Smooth muscle cell (in vitro differentiated cells): ENCODE data around the gene ASB5. TPM values are rescaled to one million over a fixed set of nuclear protein-coding genes. Genes with fewer than 3 reads are reported as not detected.

Source experiments
- DNase-seq: peaks from one replicate; lab custom pipeline; 2025; ENCODE audit not compliant: unreplicated experiment; lab: John Stamatoyannopoulos, UW
- H2AFZ ChIP-seq: fragments of 200-600 bp; sonication (generic); 2 replicates; pipeline ENCODE4 v1.6.0; 2016; ENCODE audit warnings: antibody characterized with exemption, low read depth, mild to moderate bottlenecking
- H3F3A ChIP-seq: fragments of 200-600 bp; sonication (generic); 2 replicates; pipeline ENCODE4 v1.6.0; 2017; ENCODE audit warnings: antibody characterized with exemption, low read depth
- H3K27ac ChIP-seq: fragments of 200-600 bp; sonication (generic); 2 replicates; pipeline ENCODE4 v1.5.1; 2016; ENCODE audit warnings: low read depth, mild to moderate bottlenecking
- H3K27me3 ChIP-seq: fragments of 200-600 bp; sonication (generic); 2 replicates; pipeline ENCODE4 v1.6.1; 2016; ENCODE audit warnings: low read depth, mild to moderate bottlenecking
- H3K36me3 ChIP-seq: fragments of 200-600 bp; sonication (generic); 2 replicates; pipeline ENCODE4 v1.5.1; 2016; ENCODE audit warnings: low read depth
- H3K4me1 ChIP-seq: fragments of 200-600 bp; sonication (generic); 2 replicates; pipeline ENCODE4 v1.5.1; 2016; ENCODE audit warnings: low read depth
- H3K4me2 ChIP-seq: fragments of 200-600 bp; sonication (generic); 2 replicates; pipeline ENCODE4 v1.6.0; 2016; ENCODE audit warnings: mild to moderate bottlenecking
- H3K4me3 ChIP-seq: fragments of 200-600 bp; sonication (generic); 2 replicates; pipeline ENCODE4 v1.5.1; 2016; ENCODE audit warnings: mild to moderate bottlenecking
- H3K79me2 ChIP-seq: fragments of 200-600 bp; sonication (generic); 2 replicates; pipeline ENCODE4 v1.6.0; 2016; ENCODE audit warnings: low read depth, mild to moderate bottlenecking
- H3K9ac ChIP-seq: fragments of 200-600 bp; sonication (generic); 2 replicates; pipeline ENCODE4 v1.6.0; 2016; ENCODE audit warnings: low read depth
- H3K9me3 ChIP-seq: fragments of 200-600 bp; sonication (generic); replicated peaks from 2 replicates; pipeline ENCODE4 v1.5.1; 2016; ENCODE audit warnings: low read depth
- H4K20me1 ChIP-seq: fragments of 200-600 bp; sonication (generic); 2 replicates; pipeline ENCODE4 v1.6.0; 2016; ENCODE audit warnings: low read depth
- CTCF ChIP-seq: fragments of 200-600 bp; sonication (generic); IDR thresholded peaks from 2 replicates; pipeline ENCODE4 v1.5.1; 2017; ENCODE audit warnings: borderline replicate concordance, mild to moderate bottlenecking, antibody characterized with exemption; ENCODE audit not compliant: insufficient read depth, poor library complexity, severe bottlenecking
- WGBS: methylation state at CpG from one replicate; pipeline ENCODE4 v1.1.7; 2016; ENCODE audit warnings: low lambda C conversion rate; 5-methylcytosine and 5-hydroxymethylcytosine counted together
- polyA plus RNA-seq: library from polyadenylated mRNA; unstranded; fragments of >200 nt; fragmentation: Nextera tagmentation; extraction: Ambion mirVana; gene quantifications from 2 replicates; pipeline ENCODE4 v1.2.1, GENCODE V29; 2016
- total RNA-seq: library from RNA; depleted of rRNA; stranded (reverse); fragments of >200 nt; gene quantifications from 2 replicates; pipeline ENCODE4 v1.2.3, GENCODE V29; 2014

The ASB5 gene
- total and polyA plus RNA-seq, 2 experiments from 2014 or later, result 0.18 TPM; not detected in 1

- Histone ChIP-seq H3K9ac (no peak overlapping the region), H3K27ac (peak overlapping the region; percentile 64), H3K9me3 (no peaks in the 10 kb centered on the region), H3F3A (no peaks in the 10 kb centered on the region), H3K79me2 (no peaks in the 10 kb centered on the region), H3K4me1 (no peaks in the 10 kb centered on the region), H3K4me3 (no peak overlapping the region), H4K20me1 (no peaks in the 10 kb centered on the region), H3K36me3 (no peaks in the 10 kb centered on the region), H3K4me2 (peak overlapping the region; percentile 70), H2AFZ (peak overlapping the region; percentile 68), H3K27me3 (no peaks in the 10 kb centered on the region)
- DNase-seq, result no peak
- TF ChIP-seq CTCF, result no peak
- WGBS, result 36% methylated on average over 4 of the region's 4 CpGs
These were observed 30.2 kb downstream of the ASB5 start for GRCh38 chr4:176238826-176239225.

GRCh38 chr4:176238157-176238610 is 30.8 kb downstream of the ASB5 start:
- DNase-seq, result no peak
- Histone ChIP-seq H3K79me2 (no peaks in the 10 kb centered on the region), H3K9ac (no peak overlapping the region), H3K4me2 (peak overlapping the region; percentile 70), H3K27ac (peak overlapping the region; percentile 64), H3K4me3 (no peak overlapping the region), H3K36me3 (no peaks in the 10 kb centered on the region), H3K27me3 (no peaks in the 10 kb centered on the region), H3F3A (no peaks in the 10 kb centered on the region), H4K20me1 (no peaks in the 10 kb centered on the region), H2AFZ (peak overlapping the region; percentile 68), H3K9me3 (no peaks in the 10 kb centered on the region), H3K4me1 (no peaks in the 10 kb centered on the region)
- 20% methylated on average over 7 of the region's 7 CpGs for WGBS
- no peak for TF ChIP-seq CTCF

- 72% methylated on average over 5 of the region's 5 CpGs for WGBS
- Histone ChIP-seq H3K27me3 (no peaks in the 10 kb centered on the region), H3K36me3 (no peaks in the 10 kb centered on the region), H3F3A (no peaks in the 10 kb centered on the region), H2AFZ (no peak overlapping the region), H3K79me2 (no peaks in the 10 kb centered on the region), H4K20me1 (no peaks in the 10 kb centered on the region), H3K4me1 (no peaks in the 10 kb centered on the region), H3K9ac (no peak overlapping the region), H3K27ac (no peak overlapping the region), H3K4me2 (no peak overlapping the region), H3K4me3 (no peak overlapping the region), H3K9me3 (no peaks in the 10 kb centered on the region)
- DNase-seq, result no peak
- TF ChIP-seq CTCF, result no peak
These were observed 32.1 kb downstream of the ASB5 start for GRCh38 chr4:176236946-176237345.

- Histone ChIP-seq H3K9ac (no peak overlapping the region), H2AFZ (peak overlapping the region; percentile 41)
These were observed 38.2 kb downstream of the ASB5 start for GRCh38 chr4:176230836-176231235.

More at GRCh38 chr4:176230836-176231235, 38.2 kb downstream of the ASB5 start:
- Histone ChIP-seq H3K4me3 (no peak overlapping the region), H4K20me1 (no peaks in the 10 kb centered on the region), H3K36me3 (no peaks in the 10 kb centered on the region), H3K4me1 (no peaks in the 10 kb centered on the region), H3K27me3 (no peaks in the 10 kb centered on the region), H3F3A (no peaks in the 10 kb centered on the region), H3K4me2 (no peak overlapping the region), H3K9me3 (no peaks in the 10 kb centered on the region), H3K27ac (no peak overlapping the region), H3K79me2 (no peaks in the 10 kb centered on the region)
- TF ChIP-seq CTCF, result no peak
- 60% methylated on average over 4 of the region's 4 CpGs for WGBS
- DNase-seq, result no peak
